NCI-H446 treated with DMSO at 0.1 percent for 48 hours (cell line): ENCODE measurements around the gene KIFC1.

Experiments used
- DNase-seq: peaks from one replicate; lab custom pipeline; 2025; lab: John Stamatoyannopoulos, UW

The KIFC1 gene

GRCh38 chr6:33426590-33427511, 35.2 kb downstream of the KIFC1 start:
- DNase-seq = no peak

GRCh38 chr6:33427585-33428223, 36.1 kb downstream of the KIFC1 start:
- DNase-seq = no peak

GRCh38 chr6:33428224-33428965, 36.8 kb downstream of the KIFC1 start:
- DNase-seq = no peak

DNA sequence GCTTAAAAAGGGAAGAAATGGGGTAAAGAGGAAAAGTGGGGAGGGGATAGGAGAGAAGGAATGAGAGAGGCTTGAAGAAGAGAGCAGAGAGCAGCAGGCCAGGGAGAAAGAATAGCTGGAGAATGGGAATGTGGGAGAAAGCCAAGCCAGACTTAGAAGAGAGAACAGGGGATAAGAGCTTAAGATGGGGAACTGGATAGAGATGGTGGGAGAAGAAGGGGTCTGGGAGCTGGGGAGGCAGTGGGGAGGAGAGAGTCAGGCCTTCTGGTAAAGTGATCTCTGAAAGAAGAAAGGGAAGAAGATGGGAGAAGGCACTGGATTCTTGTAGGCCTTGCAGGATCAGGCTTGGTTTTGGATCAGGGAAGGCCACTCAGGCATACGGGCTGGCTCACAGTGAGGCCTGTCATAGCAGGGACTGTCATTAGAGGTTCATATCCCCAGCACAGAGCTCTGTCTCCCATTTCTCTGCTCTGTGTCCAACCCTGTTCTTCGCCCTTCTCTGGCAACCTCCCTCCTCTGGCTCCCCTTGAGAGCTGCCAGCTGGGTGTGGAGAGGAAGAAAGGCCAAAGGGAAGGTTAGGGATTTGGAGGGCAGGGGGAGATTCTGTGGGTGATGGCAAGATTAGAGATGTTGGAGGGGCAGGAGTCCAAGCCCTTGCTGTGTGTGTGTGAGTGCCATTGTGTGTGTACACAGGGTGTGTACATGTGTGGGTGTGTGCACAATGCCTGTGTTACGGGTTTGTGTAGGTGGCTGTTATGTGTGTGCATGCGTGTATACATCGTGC, 37.5 kb downstream of the KIFC1 start:
- DNase-seq = no peak

- no peak for DNase-seq
Observed at GRCh38 chr6:33429750-33430052, 38.1 kb downstream of the KIFC1 start.

DNA sequence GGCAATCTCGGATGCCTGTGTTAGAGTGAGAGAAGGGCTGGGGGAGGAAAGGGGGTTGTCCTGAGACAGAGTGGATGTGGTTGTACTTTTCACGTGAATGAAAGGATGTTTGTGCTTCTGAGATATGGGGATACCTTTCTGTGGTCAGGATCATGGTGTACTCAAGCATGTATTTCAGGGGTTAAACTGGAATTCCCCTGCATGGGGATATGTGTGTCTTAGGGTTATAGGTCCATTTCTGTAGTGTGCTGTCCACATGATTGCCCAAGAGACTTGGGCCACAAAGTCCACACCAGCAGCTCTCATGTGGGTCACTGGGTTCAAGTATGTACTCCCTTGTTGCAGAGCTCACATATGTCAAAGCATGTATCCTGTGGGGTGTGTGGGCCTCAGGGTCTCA, 38.7 kb downstream of the KIFC1 start:
- DNase-seq = no peak

GRCh38 chr6:33430991-33431879, 39.6 kb downstream of the KIFC1 start:
- DNase-seq = no peak

DNA sequence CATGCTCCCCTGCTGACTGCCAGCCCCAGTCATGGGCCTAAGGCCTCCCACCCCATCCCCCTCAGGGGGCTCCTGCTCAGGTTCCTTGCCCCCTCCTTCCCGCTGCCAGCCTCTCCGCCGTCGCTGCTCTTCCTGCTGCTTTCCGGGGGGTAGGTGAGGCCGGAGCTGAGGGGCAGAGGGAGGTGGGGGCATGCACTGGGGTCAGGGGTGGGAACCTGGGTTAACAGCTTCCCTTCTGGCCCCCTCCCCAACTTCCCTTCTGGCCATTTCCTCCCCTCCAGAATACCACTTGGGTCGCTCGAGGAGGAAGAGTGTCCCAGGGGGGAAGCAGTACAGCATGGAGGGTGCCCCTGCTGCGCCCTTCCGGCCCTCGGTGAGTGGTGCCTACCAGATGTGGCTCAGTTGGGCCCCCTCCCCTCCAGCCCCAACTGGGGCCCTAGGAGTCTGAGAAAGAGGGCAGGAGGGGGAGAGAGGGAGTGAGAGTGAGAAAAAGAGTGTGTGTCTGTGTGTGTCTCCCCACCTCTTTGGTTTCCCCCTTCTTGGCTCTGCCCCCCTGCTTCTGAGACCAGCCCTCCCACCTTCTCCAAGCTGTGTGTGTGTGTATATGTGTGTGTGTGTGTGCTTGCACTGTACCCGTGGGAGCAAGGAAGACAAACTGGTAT, 40.4 kb downstream of the KIFC1 start:
- no peak for DNase-seq

DNA sequence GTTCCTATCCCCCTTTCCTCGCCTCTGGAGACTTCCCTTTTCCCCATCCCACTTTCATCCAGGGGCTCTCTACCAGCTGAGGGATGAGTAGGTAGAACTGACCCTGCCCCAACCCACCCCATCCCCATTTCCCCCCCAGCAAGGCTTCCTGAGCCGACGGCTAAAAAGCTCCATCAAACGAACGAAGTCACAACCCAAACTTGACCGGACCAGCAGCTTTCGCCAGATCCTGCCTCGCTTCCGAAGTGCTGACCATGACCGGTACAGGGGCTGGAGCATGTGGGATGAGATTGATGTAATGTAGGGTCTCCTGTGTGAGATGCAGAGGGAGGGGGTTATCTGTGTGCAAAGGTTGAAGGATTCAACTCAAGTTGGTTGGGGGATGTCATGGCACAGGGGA, 40.9 kb downstream of the KIFC1 start:
- no peak for DNase-seq

GRCh38 chr6:33433001-33433543, 41.4 kb downstream of the KIFC1 start:
- DNase-seq = no peak

GRCh38 chr6:33433544-33434191, 42.0 kb downstream of the KIFC1 start:
- DNase-seq = no peak

DNA sequence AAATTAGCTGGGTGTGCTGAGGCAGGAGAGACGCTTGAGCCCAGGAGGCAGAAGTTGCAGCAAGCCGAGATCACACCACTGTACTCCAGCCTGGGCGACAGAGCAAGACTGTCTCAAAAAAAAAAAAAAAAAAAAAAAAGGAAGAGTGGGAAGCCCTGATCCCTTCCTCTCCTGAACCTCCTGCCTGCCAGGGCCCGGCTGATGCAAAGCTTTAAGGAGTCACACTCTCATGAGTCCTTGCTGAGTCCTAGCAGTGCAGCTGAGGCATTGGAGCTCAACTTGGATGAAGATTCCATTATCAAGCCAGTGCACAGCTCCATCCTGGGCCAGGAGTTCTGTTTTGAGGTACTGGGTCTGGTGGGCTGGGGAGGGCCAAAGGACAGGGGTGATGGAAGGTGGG, 43.3 kb downstream of the KIFC1 start:
- no peak for DNase-seq

- no peak for DNase-seq
Observed at GRCh38 chr6:33437666-33438065, 46.0 kb downstream of the KIFC1 start.

GRCh38 chr6:33438978-33439594, 47.5 kb downstream of the KIFC1 start:
- DNase-seq = no peak

- no peak for DNase-seq
Observed at GRCh38 chr6:33439956-33440648, 48.5 kb downstream of the KIFC1 start.

GRCh38 chr6:33440649-33441309, 49.2 kb downstream of the KIFC1 start:
- no peak for DNase-seq

DNA sequence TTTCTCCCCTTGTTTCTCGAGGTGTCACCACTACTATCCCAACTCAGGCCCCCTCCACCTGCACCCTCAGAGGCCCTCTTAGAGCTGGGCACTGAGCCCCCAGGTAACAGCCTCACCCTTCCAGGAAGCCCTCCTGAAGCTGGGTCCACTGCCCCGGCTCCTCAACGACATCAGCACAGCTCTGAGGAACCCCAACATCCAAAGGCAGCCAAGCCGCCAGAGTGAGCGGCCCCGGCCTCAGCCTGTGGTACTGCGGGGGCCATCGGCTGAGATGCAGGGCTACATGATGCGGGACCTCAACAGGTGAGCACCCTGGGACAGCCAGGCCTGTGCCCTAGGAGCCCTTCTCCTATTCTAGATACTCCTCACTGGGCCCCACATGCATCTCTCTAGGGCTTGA, 49.8 kb downstream of the KIFC1 start:
- no peak for DNase-seq

- DNase-seq = no peak
Observed at GRCh38 chr6:33442283-33442682, 50.7 kb downstream of the KIFC1 start.
